K562 (cell line): ENCODE data around the gene PIGM. TPM values are rescaled to one million over a fixed set of nuclear protein-coding genes. Genes with fewer than 3 reads are reported as not detected.

Source experiments
- ATAC-seq: fragments of 200-7000 bp; cut with Tn5 transposase; 3 replicates; pipeline ENCODE4 v1.9.1; 2020; ENCODE audit warnings: moderate library complexity
- BruUV-seq: library from RNA; stranded (reverse); fragments of 400-500 nt; replicated peaks from 2 replicates; lab custom pipeline; 2021; lab: Mats Ljungman, UMichigan
- CTCF ChIA-PET: fragments of 300-600 bp; formaldehyde crosslinking; extraction: SDS; loops from one replicate; lab custom pipeline; 2021; ENCODE audit warnings: low intra/inter-chr PET ratio; lab: Yijun Ruan, JAX
- POLR2A ChIA-PET: fragments of 300-600, 350-650 bp; sonication (Branson Sonifier 250); formaldehyde crosslinking; extraction: SDS; loops from one replicate; lab custom pipeline; 2021; ENCODE audit warnings: antibody characterized with exemption, inconsistent platforms; lab: Yijun Ruan, JAX
- DNase-seq, 4 experiments: peaks; one replicate each; pipeline versions ENCODE4 v3.0.0 to v3.0.0-alpha.2; 2011 to 2018; ENCODE audit warnings: low spot score in 3 of 4, mixed read lengths in 3 of 4; ENCODE audit errors: extremely low read depth in 1 of 4
- FAIRE-seq: peaks from 2 replicates; lab custom pipeline; 2011; peaks lifted over from hg19 to GRCh38; lab: Jason Lieb, UNC
- H2AFZ ChIP-seq: 2 replicates; pipeline ENCODE4 v1.6.0; 2011; ENCODE audit warnings: low read depth, low read length, control low read depth, inconsistent platforms
- H3K27ac ChIP-seq: fragments of 200-600 bp; 3 replicates; pipeline ENCODE4 v1.8.0; 2011; ENCODE audit warnings: low read depth, mild to moderate bottlenecking, control low read depth, inconsistent platforms, low read length, moderate library complexity, mixed read lengths; ENCODE audit errors: extremely low read depth
- H3K27me3 ChIP-seq, 2 experiments: fragments of 300-600 bp in 1 of 2; 2 replicates in 1 of 2; 3 replicates in 1 of 2; pipeline versions ENCODE4 v1.6.0 to v1.8.0; 2011; ENCODE audit warnings: inconsistent platforms in 2 of 2, low read length in 2 of 2, mild to moderate bottlenecking in 1 of 2, mixed read lengths in 1 of 2, moderate library complexity in 1 of 2; ENCODE audit not compliant: control insufficient read depth in 2 of 2, insufficient read depth in 2 of 2
- H3K36me3 ChIP-seq: fragments of 300-600 bp; 3 replicates; pipeline ENCODE4 v1.8.0; 2011; ENCODE audit warnings: mild to moderate bottlenecking, low read length, inconsistent platforms; ENCODE audit not compliant: control insufficient read depth, insufficient read depth
- H3K4me1 ChIP-seq, 2 experiments: fragments of 200-600 bp in 1 of 2; replicated peaks in 1 of 2; 2 replicates in 1 of 2; 3 replicates in 1 of 2; pipeline versions ENCODE4 v1.5.1 to v1.8.0; 2011; ENCODE audit warnings: inconsistent platforms in 2 of 2, low read length in 2 of 2, mild to moderate bottlenecking in 1 of 2, mixed read lengths in 1 of 2, moderate library complexity in 1 of 2; ENCODE audit not compliant: control insufficient read depth in 2 of 2, insufficient read depth in 2 of 2
- H3K4me2 ChIP-seq: 2 replicates; pipeline ENCODE4 v1.6.1; 2011; ENCODE audit warnings: low read length, control low read depth, inconsistent platforms, mixed read lengths; ENCODE audit not compliant: insufficient read depth
- H3K4me3 ChIP-seq: fragments of 200-600 bp; sonication (generic), shearing (Covaris generic); 2 replicates; pipeline ENCODE4 v1.5.1; 2016; ENCODE audit warnings: control low read depth, inconsistent platforms
- H3K79me2 ChIP-seq: fragments of 200-600 bp; 3 replicates; pipeline ENCODE4 v1.8.0; 2011; ENCODE audit warnings: low read length, inconsistent platforms; ENCODE audit not compliant: control insufficient read depth, insufficient read depth
- H3K9ac ChIP-seq, 2 experiments: 2 replicates each; pipeline versions ENCODE4 v1.6.0 to v1.6.1; 2011; ENCODE audit warnings: low read depth in 2 of 2, low read length in 2 of 2, control low read depth in 1 of 2, inconsistent platforms in 1 of 2, mild to moderate bottlenecking in 1 of 2, mixed read lengths in 1 of 2; ENCODE audit not compliant: insufficient read depth in 1 of 2
- H3K9me1 ChIP-seq: one replicate; pipeline ENCODE4 v1.6.0; 2011; ENCODE audit warnings: inconsistent platforms, mild to moderate bottlenecking, low read length, moderate library complexity; ENCODE audit not compliant: control insufficient read depth, insufficient read depth
- H3K9me3 ChIP-seq: replicated peaks from 2 replicates; pipeline ENCODE4 v1.5.1; 2011; ENCODE audit warnings: low read depth, low read length, inconsistent platforms; ENCODE audit not compliant: control insufficient read depth, insufficient read depth
- H4K20me1 ChIP-seq: replicated peaks from 2 replicates; pipeline ENCODE4 v1.6.1; 2011; ENCODE audit warnings: low read length, inconsistent platforms, mixed read lengths; ENCODE audit not compliant: control insufficient read depth, insufficient read depth
- BACH1 ChIP-seq: fragments of 200-800 bp; sonication (Bioruptor generic); IDR thresholded peaks from 2 replicates; pipeline ENCODE4 v1.6.1; 2016; ENCODE audit warnings: missing genetic modification characterization, missing compliant biosample characterization
- BRD9 ChIP-seq: fragments of 450-650 bp; IDR thresholded peaks from 2 replicates; pipeline ENCODE4 v1.6.1; 2018; ENCODE audit warnings: low read depth; ENCODE audit not compliant: partially characterized antibody
- CTBP1 ChIP-seq: fragments of 450-650 bp; IDR thresholded peaks from 2 replicates; pipeline ENCODE4 v1.6.1; 2016; ENCODE audit warnings: borderline replicate concordance
- HOMEZ ChIP-seq: fragments of 250-450 bp; sonication (Bioruptor Pico); IDR thresholded peaks from 2 replicates; pipeline ENCODE4 v1.4.0; 2020; ENCODE audit warnings: mild to moderate bottlenecking, moderate library complexity
- MAFF ChIP-seq: IDR thresholded peaks from 2 replicates; pipeline ENCODE4 v1.6.1; 2012; ENCODE audit warnings: low read length, improper control_type of control experiment
- NR2C1 ChIP-seq, 2 experiments: fragments of 450-650 bp; IDR thresholded peaks; 2 replicates each; pipeline ENCODE4 v1.6.1; 2017; ENCODE audit warnings: mild to moderate bottlenecking in 2 of 2, antibody characterized with exemption in 1 of 2, inconsistent platforms in 1 of 2, missing compliant biosample characterization in 1 of 2, missing genetic modification characterization in 1 of 2
- NR2F6 ChIP-seq: fragments of 450-650 bp; formaldehyde crosslinking; IDR thresholded peaks from 2 replicates; pipeline ENCODE4 v1.4.0; 2020; ENCODE audit warnings: mild to moderate bottlenecking
- PKNOX1 ChIP-seq: fragments of 450-650 bp; IDR thresholded peaks from 2 replicates; pipeline ENCODE4 v1.6.1; 2016
- SMARCB1 ChIP-seq: IDR thresholded peaks from 2 replicates; pipeline ENCODE4 v1.6.1; 2011; ENCODE audit warnings: improper control_type of control experiment, low read depth; ENCODE audit not compliant: insufficient read length
- SMARCC2 ChIP-seq: fragments of 450-650 bp; IDR thresholded peaks from 2 replicates; pipeline ENCODE4 v1.6.1; 2017; ENCODE audit warnings: antibody characterized with exemption, moderate library complexity, mild to moderate bottlenecking, low read depth
- SRSF3 ChIP-seq: fragments of 200-400 bp; formaldehyde crosslinking; IDR thresholded peaks from 2 replicates; pipeline ENCODE4 v1.6.1; 2016; ENCODE audit warnings: mild to moderate bottlenecking, low read length, moderate library complexity; ENCODE audit not compliant: insufficient read depth
- TAF15 ChIP-seq: fragments of 200-400 bp; formaldehyde crosslinking; IDR thresholded peaks from 2 replicates; pipeline ENCODE4 v1.6.1; 2017; ENCODE audit warnings: mild to moderate bottlenecking, low read depth, low read length, moderate library complexity
- TBL1XR1 ChIP-seq, 2 experiments: IDR thresholded peaks; 2 replicates each; pipeline ENCODE4 v1.6.1; 2012; ENCODE audit warnings: improper control_type of control experiment in 2 of 2, low read length in 2 of 2, mild to moderate bottlenecking in 1 of 2
- ZNF212 ChIP-seq: fragments of 450-650 bp; formaldehyde crosslinking; IDR thresholded peaks from 2 replicates; pipeline ENCODE4 v1.4.0; 2020; ENCODE audit warnings: mild to moderate bottlenecking
- ZNF592 ChIP-seq: fragments of 450-650 bp; IDR thresholded peaks from 2 replicates; pipeline ENCODE4 v1.6.1; 2017; ENCODE audit warnings: antibody characterized with exemption, mild to moderate bottlenecking
- WGBS: fragments of 100-300 bp; shearing (Covaris generic); methylation state at CpG from one replicate; pipeline ENCODE4 v1.1.6; 2016; ENCODE audit warnings: low coverage, mixed read lengths; ENCODE audit not compliant: insufficient coverage; ENCODE audit errors: missing lambda C conversion rate; 5-methylcytosine and 5-hydroxymethylcytosine counted together
- in situ Hi-C: fragments of 300-500 bp; cut with MboI; formaldehyde crosslinking; loops from 4 replicates; pipeline ENCODE4 v1.15.0; 2018; ENCODE audit warnings: inconsistent platforms, mixed read lengths
- intact Hi-C: fragments of 100-400 bp; cut with micrococcal nuclease; formaldehyde crosslinking; loops from 2 replicates; pipeline ENCODE4 v1.14.2; 2022
- polyA plus RNA-seq, 8 experiments: library from polyadenylated mRNA; depleted of rRNA in 4 of 8; stranded (reverse) in 5 of 8; unstranded in 3 of 8; fragments of >200 nt; fragmentation: Nextera tagmentation in 2 of 8; fragmentation: Illumina TruSeq in 1 of 8; extraction: Ambion mirVana in 2 of 8; extraction: Trizol in 1 of 8; gene quantifications; 2 replicates each; pipeline versions ENCODE4 v1.2.1 to v1.2.3, GENCODE V29; 2011 to 2014; ENCODE audit warnings: inconsistent platforms in 1 of 8, missing spikeins in 1 of 8
- total RNA-seq, 7 experiments: library from RNA; depleted of rRNA in 6 of 7; stranded (reverse); fragments of >200 nt in 6 of 7; fragmentation: Illumina TruSeq in 2 of 7; extraction: Trizol in 2 of 7; gene quantifications; 2 replicates each; pipeline versions ENCODE4 v1.2.1 to v1.2.3, GENCODE V29; 2011 to 2021; ENCODE audit warnings: low replicate concordance in 1 of 7

Gene PIGM
- total and polyA plus RNA-seq, 9 of the 15 experiments (the other 6 are each of a cell fraction or from before 2014, with no cell fraction given) = 2.6 to 6.7 (median 4.3) TPM

- TF ChIP-seq HOMEZ (CRISPR knock-in tag) (no peak), SMARCC2 (peak; percentile 94), TAF15 (no peak), SMARCB1 (no peak), SRSF3 (no peak), NR2F6 (CRISPR knock-in tag) (no peak), ZNF212 (no peak)
Observed at GRCh38 chr1:160046494-160047110, 14.8 kb upstream of the PIGM start (continued).

DNA sequence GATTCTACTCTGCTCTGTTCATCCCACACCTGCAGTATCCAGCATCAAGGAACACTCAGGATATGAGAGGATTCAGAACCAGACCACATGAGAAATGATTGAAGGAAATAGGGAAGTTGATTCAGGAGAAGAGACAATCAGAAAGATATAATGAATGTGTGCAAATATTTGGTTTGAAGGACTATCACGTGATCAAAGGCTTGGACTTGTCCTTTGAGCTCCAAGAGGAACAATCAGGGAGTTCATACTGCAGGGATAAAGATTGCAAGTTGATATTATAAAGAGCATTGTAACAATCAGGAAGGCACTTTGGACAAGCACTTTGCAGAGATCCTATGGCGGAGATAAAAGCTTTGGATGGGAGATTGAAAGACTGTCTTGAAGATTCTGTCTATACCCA lies 13.9 kb upstream of the PIGM start:
- Histone ChIP-seq H3K27ac (no peak overlapping the region), H3K9me3 (no peaks in the 10 kb centered on the region), H3K9me1 (no peaks in the 10 kb centered on the region), H3K4me3 (no peak overlapping the region), H3K4me1 (peaks cover 11 to 20% of the 10 kb centered on the region in 2 experiments; a peak in 4 of 5 replicates), H3K4me2 (no peak overlapping the region), H3K79me2 (no peaks in the 10 kb centered on the region), H3K9ac (no peak overlapping the region), H3K27me3 (peaks cover 14 to 22% of the 10 kb centered on the region in 2 experiments), H2AFZ (no peak overlapping the region), H4K20me1 (peaks cover 7% of the 10 kb centered on the region; the same call in 1 of the 2 replicates), H3K36me3 (no peaks in the 10 kb centered on the region)
- intact Hi-C loops (loop anchor here (1.0 to 5.0 kb wide), 2 partner anchors 33 to 117 kb away; no protein-coding TSS in a partner anchor), in situ Hi-C loops (no loop called here)
- ATAC-seq (no peak), FAIRE-seq (no peak), DNase-seq (no peak)
- CTCF ChIA-PET = interaction anchor here (1.6 kb wide), 1 partner anchor 33 kb away, joined by 7 read pairs; no protein-coding TSS in a partner anchor
- WGBS = 0% methylated on average over 2 of the region's 2 CpGs
- POLR2A ChIA-PET = interaction anchor here (0.6 to 2.0 kb wide), 8 partner anchors 9 to 317 kb away, joined by 3 to 12 read pairs (median 3); partner anchors contain the start of genes DCAF8 and PIGM
- no TSS peak for BruUV-seq
- no peak for TF ChIP-seq MAFF
- no peak for TF ChIP-seq TBL1XR1 (IDR thresholded peaks at IDR 0.05; ENCODE audit: low read length in 2 of 2)
- TF ChIP-seq ZNF592 = no peak
- no peak for TF ChIP-seq BACH1 (tag)
- no peak for TF ChIP-seq BRD9
- no peak for TF ChIP-seq NR2C1 (IDR thresholded peaks at IDR 0.05)
- no peak for TF ChIP-seq NR2C1 (tag; IDR thresholded peaks at IDR 0.05)
- no peak for TF ChIP-seq CTBP1
- TF ChIP-seq PKNOX1 = no peak
